Erythroblast (primary cell): ENCODE data around the gene MYH10.

Experiments used
- GATA1 ChIP-seq: IDR thresholded peaks from 2 replicates; pipeline ENCODE4 v1.6.1; 2011; ENCODE audit warnings: low read depth, mild to moderate bottlenecking, control low read depth, low read length, moderate library complexity
- POLR2A ChIP-seq: IDR thresholded peaks from 2 replicates; pipeline ENCODE4 v1.6.1; 2011; ENCODE audit warnings: mild to moderate bottlenecking, low read length

- TF ChIP-seq POLR2A (no peak), GATA1 (no peak)
These were observed 43.8 kb downstream of the MYH10 start for GRCh38 chr17:8586766-8587165.
